AG04450 (cell line): Measurements from ENCODE around the gene OR10G3. TPM values are rescaled to one million over a fixed set of nuclear protein-coding genes. Genes with fewer than 3 reads are reported as not detected.
"Not testable (repeated sequence)": the region's sequence is repeated elsewhere in the genome, so short reads cannot be mapped to it uniquely, and the experiment has no call there.

Experiments used
- CTCF ChIA-PET: fragments of 300-600, 350-600 bp; formaldehyde crosslinking; extraction: SDS; loops from one replicate; lab custom pipeline; 2022; ENCODE audit warnings: antibody characterized with exemption, inconsistent platforms; lab: Charles Lee
- POLR2A ChIA-PET: fragments of 350-600 bp; formaldehyde crosslinking; extraction: SDS; loops from one replicate; lab custom pipeline; 2021; ENCODE audit warnings: antibody characterized with exemption, inconsistent platforms; lab: Yijun Ruan, JAX
- DNase-seq: peaks from one replicate; pipeline ENCODE4 v3.0.0-alpha.2; 2011; ENCODE audit warnings: low read depth, low spot score
- H3K27ac ChIP-seq: one replicate; pipeline ENCODE4 v1.5.1; 2012; ENCODE audit warnings: low read depth, low read length, control low read depth
- H3K27me3 ChIP-seq: one replicate; pipeline ENCODE4 v1.6.0; 2012; ENCODE audit warnings: low read length; ENCODE audit not compliant: control insufficient read depth, insufficient read depth
- H3K4me3 ChIP-seq: 2 replicates; pipeline ENCODE4 v1.5.1; 2011; ENCODE audit warnings: mild to moderate bottlenecking, low read depth, low read length, control low read depth
- H3K9me3 ChIP-seq: 2 replicates; pipeline ENCODE4 v1.5.1; 2012; ENCODE audit warnings: low read length; ENCODE audit not compliant: control insufficient read depth, insufficient read depth
- CTCF ChIP-seq: IDR thresholded peaks from 2 replicates; pipeline ENCODE4 v1.5.1; 2011; ENCODE audit warnings: low read depth, low read length, control low read depth, inconsistent platforms
- polyA minus RNA-seq: library from RNA; depleted of rRNA, polyadenylated mRNA; stranded (reverse); fragments of >200 nt; gene quantifications from 2 replicates; pipeline ENCODE4 v1.2.3, GENCODE V29; 2011; rRNA and poly(A)+ RNA removed
- polyA plus RNA-seq: library from polyadenylated mRNA; depleted of rRNA; stranded (reverse); fragments of >200 nt; gene quantifications from 2 replicates; pipeline ENCODE4 v1.2.3, GENCODE V29; 2011; rRNA removed

Gene OR10G3
- not detected in 2 replicates for polyA plus RNA-seq
- not detected in 2 replicates for polyA minus RNA-seq

- no peak for DNase-seq
Measured at GRCh38 chr14:21579976-21580375, at the start of gene OR10G3. OR10G3 (minus strand) TSS chr14:21580076; CDS start chr14:21570744, 9,332 bp downstream.

GRCh38 chr14:21626491-21627230 is 46.8 kb upstream of the OR10G3 start:
- TF ChIP-seq CTCF, result no peak
- H3K9me3 ChIP-seq, result no peaks in the 10 kb centered on the region
- no peak overlapping the region for H3K27ac ChIP-seq
- CTCF ChIA-PET, result no interaction called here
- no peaks in the 10 kb centered on the region for H3K27me3 ChIP-seq
- POLR2A ChIA-PET, result no interaction called here
- H3K4me3 ChIP-seq, result no peak overlapping the region
- DNase-seq, result no peak

More at GRCh38 chr14:21579976-21580375, at the start of gene OR10G3:
- H3K9me3 ChIP-seq, result no peaks in the 10 kb centered on the region
- no peak within 1 kb of the TSS for H3K4me3 ChIP-seq
- ChIA-PET POLR2A (no interaction called here), CTCF (no interaction called here)
- H3K27ac ChIP-seq, result no peak within 1 kb of the TSS
- no peaks in the 10 kb centered on the region for H3K27me3 ChIP-seq
- TF ChIP-seq CTCF, result no peak

GRCh38 chr14:21617614-21618013 is 37.7 kb upstream of the OR10G3 start:
- H3K9me3 ChIP-seq, result no peaks in the 10 kb centered on the region
- no peak for TF ChIP-seq CTCF
- DNase-seq, result no peak
- no peak overlapping the region for H3K4me3 ChIP-seq
- ChIA-PET POLR2A (no interaction called here), CTCF (no interaction called here)
- H3K27me3 ChIP-seq, result no peaks in the 10 kb centered on the region
- H3K27ac ChIP-seq, result no peak overlapping the region

- no peak for DNase-seq
- no peak for TF ChIP-seq CTCF
- Histone ChIP-seq H3K4me3 (no peak overlapping the region), H3K27ac (no peak overlapping the region), H3K9me3 (no peaks in the 10 kb centered on the region), H3K27me3 (no peaks in the 10 kb centered on the region)
- POLR2A ChIA-PET, result no interaction called here
- CTCF ChIA-PET, result no interaction called here
Measured at GRCh38 chr14:21614240-21614639, 34.4 kb upstream of the OR10G3 start.

- CTCF ChIA-PET, result no interaction called here
- no peaks in the 10 kb centered on the region for H3K9me3 ChIP-seq
Measured at GRCh38 chr14:21612324-21612723, 32.4 kb upstream of the OR10G3 start.

GRCh38 chr14:21602181-21602580 is 22.3 kb upstream of the OR10G3 start:
- DNase-seq, POLR2A ChIA-PET, H3K9me3 ChIP-seq, H3K4me3 ChIP-seq, H3K27me3 ChIP-seq, CTCF ChIA-PET, H3K27ac ChIP-seq: not testable (repeated sequence)

More at GRCh38 chr14:21612324-21612723, 32.4 kb upstream of the OR10G3 start:
- Histone ChIP-seq H3K27ac (no peak overlapping the region), H3K27me3 (no peaks in the 10 kb centered on the region), H3K4me3 (no peak overlapping the region)
- POLR2A ChIA-PET, result no interaction called here
- no peak for DNase-seq
- no peak for TF ChIP-seq CTCF
